Measurements from ENCODE around the gene SCLT1. TPM values are rescaled to one million over a fixed set of nuclear protein-coding genes. Genes with fewer than 3 reads are reported as not detected.
"Not testable (repeated sequence)": the region's sequence is repeated elsewhere in the genome, so short reads cannot be mapped to it uniquely, and the experiment has no call there.

SCLT1 gene
- total RNA-seq, 1 experiment from 2014 or later, result 24.1 TPM

DNA sequence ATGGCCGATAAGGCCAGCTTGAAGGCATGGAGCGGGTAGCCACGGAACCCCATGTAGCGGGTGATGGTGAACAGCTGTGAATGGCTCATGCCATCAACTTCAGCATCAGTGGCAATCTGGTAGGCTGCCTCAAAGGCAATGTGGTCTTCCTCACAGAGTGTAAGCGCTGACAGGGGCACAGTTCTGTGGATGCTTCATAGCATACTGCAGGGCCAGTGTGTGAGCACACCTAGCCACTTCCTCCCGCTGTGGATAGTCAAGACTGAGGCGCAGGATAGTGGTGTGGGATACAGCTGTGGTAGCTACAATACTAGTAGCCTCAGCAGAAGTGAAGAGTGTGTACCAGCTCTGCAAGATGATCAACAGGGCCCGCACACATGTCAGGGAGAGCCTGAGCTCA, 43.1 kb upstream of the SCLT1 start:
- TF ChIP-seq CTCF (conservative IDR thresholded peaks at IDR 0.05; ENCODE audit: low read depth, low read length) (no peak), EZH2 (IDR thresholded peaks at IDR 0.05; ENCODE audit: borderline replicate concordance, low read depth, low read length, poor library complexity, severe bottlenecking) (no peak)
- BruUV-seq (replicated peaks), result no TSS peak
- intact Hi-C loops (cut with micrococcal nuclease; ENCODE audit: unreplicated experiment), result no loop called here
- no peaks in the 10 kb centered on the region for H3K9me3 ChIP-seq (ENCODE audit: low read depth, low read length, poor library complexity, severe bottlenecking)
- H3K4me3 ChIP-seq (ENCODE audit: low read depth, low read length, poor library complexity, severe bottlenecking), result no peak overlapping the region
- no peak overlapping the region for H3K27ac ChIP-seq (ENCODE audit: low read depth, low read length, poor library complexity, severe bottlenecking)
- no peak for DNase-seq (ENCODE audit: low spot score)
- ChIA-PET POLR2A (ENCODE audit: low non-redundant PET) (no interaction called here), CTCF (no interaction called here)
- H3K36me3 ChIP-seq (ENCODE audit: insufficient read depth, low read length, poor library complexity, severe bottlenecking), result no peaks in the 10 kb centered on the region
- H3K27me3 ChIP-seq (replicated peaks; ENCODE audit: insufficient read depth, low read depth, low read length, poor library complexity), result no peaks in the 10 kb centered on the region
- H3K4me1 ChIP-seq (ENCODE audit: insufficient read depth, low read length, poor library complexity, severe bottlenecking), result no peaks in the 10 kb centered on the region

DNA sequence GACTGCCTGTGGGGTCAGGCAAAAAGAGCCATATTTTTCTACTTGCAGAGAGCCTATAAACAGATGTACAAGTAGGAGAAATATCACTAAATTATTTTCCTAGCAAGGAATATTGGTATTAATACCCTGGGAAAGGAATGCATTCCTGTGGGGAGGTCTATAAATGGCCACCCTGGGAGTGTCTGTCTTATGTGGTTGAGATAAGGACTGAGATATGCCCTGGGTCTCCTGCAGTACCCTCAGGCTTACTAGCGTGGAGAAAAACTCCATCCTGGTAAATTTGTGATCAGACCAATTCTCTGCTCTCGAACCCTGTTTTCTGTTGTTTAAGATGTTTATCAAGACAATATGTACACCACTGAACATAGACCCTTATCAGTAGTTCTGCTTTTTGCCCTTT, 38.0 kb upstream of the SCLT1 start:
- intact Hi-C loops (cut with micrococcal nuclease; ENCODE audit: unreplicated experiment), result no loop called here
- no peaks in the 10 kb centered on the region for H3K9me3 ChIP-seq (ENCODE audit: low read depth, low read length, poor library complexity, severe bottlenecking)
- ChIA-PET POLR2A (ENCODE audit: low non-redundant PET) (no interaction called here), CTCF (no interaction called here)
- H3K36me3 ChIP-seq (ENCODE audit: insufficient read depth, low read length, poor library complexity, severe bottlenecking), result no peaks in the 10 kb centered on the region
- no peak overlapping the region for H3K27ac ChIP-seq (ENCODE audit: low read depth, low read length, poor library complexity, severe bottlenecking)
- H3K4me1 ChIP-seq (ENCODE audit: insufficient read depth, low read length, poor library complexity, severe bottlenecking), result no peaks in the 10 kb centered on the region
- no peaks in the 10 kb centered on the region for H3K27me3 ChIP-seq (replicated peaks; ENCODE audit: insufficient read depth, low read depth, low read length, poor library complexity)
- DNase-seq (ENCODE audit: low spot score), result no peak
- BruUV-seq (replicated peaks), result no TSS peak
- no peak overlapping the region for H3K4me3 ChIP-seq (ENCODE audit: low read depth, low read length, poor library complexity, severe bottlenecking)
- no peak for TF ChIP-seq EZH2 (IDR thresholded peaks at IDR 0.05; ENCODE audit: borderline replicate concordance, low read depth, low read length, poor library complexity, severe bottlenecking)
- TF ChIP-seq CTCF (conservative IDR thresholded peaks at IDR 0.05; ENCODE audit: low read depth, low read length), result no peak

GRCh38 chr4:129129143-129129542, 35.8 kb upstream of the SCLT1 start:
- no peaks in the 10 kb centered on the region for H3K4me1 ChIP-seq (ENCODE audit: insufficient read depth, low read length, poor library complexity, severe bottlenecking)
- intact Hi-C loops (cut with micrococcal nuclease; ENCODE audit: unreplicated experiment), result no loop called here
- TF ChIP-seq EZH2 (IDR thresholded peaks at IDR 0.05; ENCODE audit: borderline replicate concordance, low read depth, low read length, poor library complexity, severe bottlenecking), result no peak
- TF ChIP-seq CTCF (conservative IDR thresholded peaks at IDR 0.05; ENCODE audit: low read depth, low read length), result no peak
- no peaks in the 10 kb centered on the region for H3K9me3 ChIP-seq (ENCODE audit: low read depth, low read length, poor library complexity, severe bottlenecking)
- H3K4me3 ChIP-seq (ENCODE audit: low read depth, low read length, poor library complexity, severe bottlenecking), result no peak overlapping the region
- H3K27ac ChIP-seq (ENCODE audit: low read depth, low read length, poor library complexity, severe bottlenecking), result no peak overlapping the region
- DNase-seq (ENCODE audit: low spot score), result no peak
- CTCF ChIA-PET, result no interaction called here
- no TSS peak for BruUV-seq (replicated peaks)
- POLR2A ChIA-PET (ENCODE audit: low non-redundant PET), result no interaction called here
- no peaks in the 10 kb centered on the region for H3K36me3 ChIP-seq (ENCODE audit: insufficient read depth, low read length, poor library complexity, severe bottlenecking)
- no peaks in the 10 kb centered on the region for H3K27me3 ChIP-seq (replicated peaks; ENCODE audit: insufficient read depth, low read depth, low read length, poor library complexity)

DNA sequence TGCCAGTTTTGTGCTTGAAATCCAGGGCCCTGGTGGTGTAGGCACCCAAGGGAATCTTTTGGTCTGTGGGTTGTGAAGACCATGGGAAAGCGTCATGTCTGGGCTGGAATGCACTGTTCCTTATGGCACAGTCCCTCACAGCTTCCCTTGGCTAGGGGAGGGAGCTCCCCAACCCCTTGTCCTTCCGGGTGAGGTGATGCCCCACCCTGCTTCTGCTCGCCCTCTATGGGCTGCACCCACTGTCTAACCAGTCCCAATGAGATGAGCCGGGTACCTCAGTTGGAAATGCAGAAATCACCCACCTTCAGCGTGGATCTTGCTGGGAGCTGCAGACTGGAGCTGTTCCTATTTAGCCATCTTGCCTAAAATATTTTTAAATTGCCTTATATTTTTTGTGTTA, 33.3 kb upstream of the SCLT1 start:
- POLR2A ChIA-PET (ENCODE audit: low non-redundant PET); H3K4me3 ChIP-seq (ENCODE audit: low read depth, low read length, poor library complexity, severe bottlenecking); H3K9me3 ChIP-seq (ENCODE audit: low read depth, low read length, poor library complexity, severe bottlenecking); BruUV-seq (replicated peaks); DNase-seq (ENCODE audit: low spot score); CTCF ChIA-PET; H3K4me1 ChIP-seq (ENCODE audit: insufficient read depth, low read length, poor library complexity, severe bottlenecking); intact Hi-C loops (cut with micrococcal nuclease; ENCODE audit: unreplicated experiment); H3K27me3 ChIP-seq (replicated peaks; ENCODE audit: insufficient read depth, low read depth, low read length, poor library complexity); H3K27ac ChIP-seq (ENCODE audit: low read depth, low read length, poor library complexity, severe bottlenecking); H3K36me3 ChIP-seq (ENCODE audit: insufficient read depth, low read length, poor library complexity, severe bottlenecking): not testable (repeated sequence)

All from A673 (cell line).